OCI-LY1 (cell line): ENCODE data around the gene EFCAB5.
"Not testable (repeated sequence)": the region's sequence is repeated elsewhere in the genome, so short reads cannot be mapped to it uniquely, and the experiment has no call there.

ENCODE experiments used
- H2AFZ ChIP-seq: fragments of 200-600 bp; sonication (generic), shearing (Covaris generic); 2 replicates; pipeline ENCODE4 v1.6.0; 2014; ENCODE audit warnings: antibody characterized with exemption, mild to moderate bottlenecking, low read length
- H3F3A ChIP-seq: fragments of 200-600 bp; sonication (generic), shearing (Covaris generic); 2 replicates; pipeline ENCODE4 v1.6.0; 2014; ENCODE audit warnings: mild to moderate bottlenecking, antibody characterized with exemption, low read length, moderate library complexity; ENCODE audit not compliant: insufficient read depth
- H3K27ac ChIP-seq: fragments of 200-600 bp; sonication (generic); 2 replicates; pipeline ENCODE4 v1.5.1; 2014; ENCODE audit warnings: low read length, mixed run types, mild to moderate bottlenecking, low read depth; ENCODE audit not compliant: poor library complexity, severe bottlenecking
- H3K27me3 ChIP-seq: fragments of 200-600 bp; sonication (generic); 2 replicates; pipeline ENCODE4 v1.6.0; 2014; ENCODE audit warnings: antibody characterized with exemption, mild to moderate bottlenecking, low read length, moderate library complexity; ENCODE audit not compliant: insufficient read depth
- H3K36me3 ChIP-seq: fragments of 200-600 bp; sonication (generic); 2 replicates; pipeline ENCODE4 v1.6.1; 2014; ENCODE audit warnings: mild to moderate bottlenecking, antibody characterized with exemption, low read length, moderate library complexity, mixed read lengths; ENCODE audit not compliant: insufficient read depth
- H3K4me1 ChIP-seq: fragments of 200-600 bp; sonication (generic); 2 replicates; pipeline ENCODE4 v1.5.1; 2014; ENCODE audit warnings: mild to moderate bottlenecking, low read length, moderate library complexity; ENCODE audit not compliant: insufficient read depth, severe bottlenecking
- H3K4me2 ChIP-seq: fragments of 200-600 bp; sonication (generic), shearing (Covaris generic); 2 replicates; pipeline ENCODE4 v1.6.1; 2014; ENCODE audit warnings: low read length
- H3K4me3 ChIP-seq: fragments of 200-600 bp; sonication (generic); 2 replicates; pipeline ENCODE4 v1.5.1; 2014; ENCODE audit warnings: low read length, low read depth, mild to moderate bottlenecking, mixed read lengths; ENCODE audit not compliant: poor library complexity, severe bottlenecking
- H3K79me2 ChIP-seq: fragments of 200-600 bp; shearing (Covaris generic); 2 replicates; pipeline ENCODE4 v1.6.1; 2016; ENCODE audit warnings: mixed run types, low read length, mixed read lengths; ENCODE audit not compliant: insufficient read depth
- H3K9ac ChIP-seq: fragments of 200-600 bp; sonication (generic), shearing (Covaris generic); 2 replicates; pipeline ENCODE4 v1.6.1; 2014; ENCODE audit warnings: mild to moderate bottlenecking, low read length, mixed read lengths
- H3K9me2 ChIP-seq: fragments of 200-600 bp; sonication (generic), shearing (Covaris generic); 2 replicates; pipeline ENCODE4 v1.6.1; 2014; ENCODE audit warnings: low read depth, mild to moderate bottlenecking, low read length, mixed read lengths
- H3K9me3 ChIP-seq: fragments of 200-600 bp; shearing (Covaris generic); 2 replicates; pipeline ENCODE4 v1.6.1; 2014; ENCODE audit warnings: low read length, mixed read lengths
- H4K20me1 ChIP-seq: fragments of 200-600 bp; sonication (generic), shearing (Covaris generic); 2 replicates; pipeline ENCODE4 v1.6.0; 2016; ENCODE audit warnings: mild to moderate bottlenecking, low read length; ENCODE audit not compliant: insufficient read depth
- EZH2 ChIP-seq: fragments of 200-600 bp; sonication (generic), shearing (Covaris generic); IDR thresholded peaks from 2 replicates; pipeline ENCODE4 v1.8.0; 2017; ENCODE audit warnings: borderline replicate concordance, mixed run types, mild to moderate bottlenecking, antibody characterized with exemption, low read length, moderate library complexity, mixed read lengths
- TF ChIP-seq, protein P1 (sequence below): fragments of 200-600 bp; sonication (generic), shearing (Covaris generic); IDR thresholded peaks from 2 replicates; pipeline ENCODE4 v1.5.1; 2017; ENCODE audit warnings: mild to moderate bottlenecking, antibody characterized with exemption, low read length, moderate library complexity, mixed read lengths

The EFCAB5 gene

DNA sequence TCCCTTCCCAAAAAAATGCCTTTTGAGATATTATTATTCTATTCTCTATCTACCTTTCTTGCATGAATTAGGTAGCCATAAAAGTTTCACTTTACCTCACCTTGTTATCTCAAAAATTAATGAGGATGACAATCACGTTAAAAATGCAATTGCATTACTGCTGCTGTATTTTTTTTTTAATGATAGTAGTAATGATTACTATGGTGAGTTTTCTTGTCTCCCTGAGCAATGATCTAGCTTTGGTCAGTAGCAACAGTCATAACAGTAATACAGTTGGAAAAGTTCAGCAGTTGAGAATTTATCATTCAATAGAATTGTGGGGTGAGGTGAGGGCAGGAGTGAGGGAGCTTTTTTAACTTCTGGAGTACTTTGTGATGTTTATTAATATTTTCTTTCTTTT, at the start of gene EFCAB5:
EFCAB5 (plus strand) TSS at position 301 of the 400 bp plus-strand sequence. CDS start 163 bp downstream, outside the sequence.
- no peak for TF ChIP-seq EZH2
- no peak within 1 kb of the TSS for H3K27ac ChIP-seq

DNA sequence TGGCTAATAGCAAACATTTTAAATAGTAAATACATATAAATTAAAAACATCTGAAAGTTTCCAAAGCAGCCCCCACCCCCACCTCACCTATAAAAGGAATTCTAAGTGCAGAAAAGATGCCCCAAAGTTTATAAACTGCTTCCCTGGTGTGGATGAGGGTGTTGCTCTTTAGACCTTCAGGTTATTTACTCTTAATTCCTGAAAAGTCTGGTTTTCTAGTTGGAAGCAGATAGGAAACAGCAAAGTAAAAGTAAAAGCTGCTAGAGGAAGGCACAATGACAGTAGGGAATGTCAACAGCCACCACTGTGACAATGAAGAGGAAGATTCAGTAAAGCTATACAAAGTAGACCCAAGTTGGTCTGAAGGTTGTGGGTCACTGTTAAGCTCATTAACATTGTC, 49.2 kb upstream of the EFCAB5 start:
- H3K79me2 ChIP-seq, result peaks cover 81% of the 10 kb centered on the region
- TF ChIP-seq, protein P1, sequence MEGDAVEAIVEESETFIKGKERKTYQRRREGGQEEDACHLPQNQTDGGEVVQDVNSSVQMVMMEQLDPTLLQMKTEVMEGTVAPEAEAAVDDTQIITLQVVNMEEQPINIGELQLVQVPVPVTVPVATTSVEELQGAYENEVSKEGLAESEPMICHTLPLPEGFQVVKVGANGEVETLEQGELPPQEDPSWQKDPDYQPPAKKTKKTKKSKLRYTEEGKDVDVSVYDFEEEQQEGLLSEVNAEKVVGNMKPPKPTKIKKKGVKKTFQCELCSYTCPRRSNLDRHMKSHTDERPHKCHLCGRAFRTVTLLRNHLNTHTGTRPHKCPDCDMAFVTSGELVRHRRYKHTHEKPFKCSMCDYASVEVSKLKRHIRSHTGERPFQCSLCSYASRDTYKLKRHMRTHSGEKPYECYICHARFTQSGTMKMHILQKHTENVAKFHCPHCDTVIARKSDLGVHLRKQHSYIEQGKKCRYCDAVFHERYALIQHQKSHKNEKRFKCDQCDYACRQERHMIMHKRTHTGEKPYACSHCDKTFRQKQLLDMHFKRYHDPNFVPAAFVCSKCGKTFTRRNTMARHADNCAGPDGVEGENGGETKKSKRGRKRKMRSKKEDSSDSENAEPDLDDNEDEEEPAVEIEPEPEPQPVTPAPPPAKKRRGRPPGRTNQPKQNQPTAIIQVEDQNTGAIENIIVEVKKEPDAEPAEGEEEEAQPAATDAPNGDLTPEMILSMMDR, result no peak
- no peak for TF ChIP-seq EZH2

More for the DNA sequence above, at the start of gene EFCAB5:
- H3K9me2 ChIP-seq, result no peaks in the 10 kb centered on the region
- H2AFZ ChIP-seq, result no peak within 1 kb of the TSS
- no peaks in the 10 kb centered on the region for H3K27me3 ChIP-seq
- H3K36me3 ChIP-seq, result no peaks in the 10 kb centered on the region; the same call in 1 of the 2 replicates
- no peaks in the 10 kb centered on the region for H3F3A ChIP-seq
- no peak within 1 kb of the TSS for H3K4me3 ChIP-seq
- no peaks in the 10 kb centered on the region for H3K9me3 ChIP-seq
- no peak within 1 kb of the TSS for H3K4me2 ChIP-seq
- no peaks in the 10 kb centered on the region for H4K20me1 ChIP-seq
- no peak within 1 kb of the TSS for H3K9ac ChIP-seq
- H3K4me1 ChIP-seq, result no peaks in the 10 kb centered on the region
- no peaks in the 10 kb centered on the region for H3K79me2 ChIP-seq

DNA sequence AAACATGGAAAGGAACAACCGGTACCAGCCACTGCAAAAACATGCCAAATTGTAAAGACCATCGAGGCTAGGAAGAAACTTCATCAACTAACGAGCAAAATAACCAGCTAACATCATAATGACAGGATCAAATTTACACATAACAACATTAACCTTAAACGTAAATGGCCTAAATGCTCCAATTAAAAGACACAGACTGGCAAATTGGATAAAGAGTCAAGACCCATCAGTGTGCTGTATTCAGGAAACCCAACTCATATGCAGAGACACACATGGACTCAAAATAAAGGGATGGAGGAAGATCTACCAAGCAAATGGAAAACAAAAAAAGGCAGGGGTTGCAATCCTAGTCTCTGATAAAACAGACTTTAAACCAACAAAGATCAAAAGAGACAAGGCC, 44.3 kb upstream of the EFCAB5 start:
- H3K4me2 ChIP-seq, H2AFZ ChIP-seq, H3K9ac ChIP-seq, H3K4me3 ChIP-seq, H3K27ac ChIP-seq, H3K9me2 ChIP-seq, H3K27me3 ChIP-seq, H4K20me1 ChIP-seq, H3K9me3 ChIP-seq, H3K4me1 ChIP-seq, H3F3A ChIP-seq: not testable (repeated sequence)
- Histone ChIP-seq H3K36me3 (peaks cover 10% of the 10 kb centered on the region), H3K79me2 (peaks cover 47% of the 10 kb centered on the region)

More for the DNA sequence above, 49.2 kb upstream of the EFCAB5 start:
- Histone ChIP-seq H3K4me2 (no peak overlapping the region), H3K9ac (no peak overlapping the region), H3K27me3 (no peaks in the 10 kb centered on the region), H3K9me3 (0 out of 2 replicates have a peak, but pooled peaks cover 3% of the 10 kb centered on the region), H3K4me1 (no peaks in the 10 kb centered on the region), H3F3A (no peaks in the 10 kb centered on the region), H3K4me3 (no peak overlapping the region), H3K27ac (no peak overlapping the region), H3K36me3 (peaks cover 25% of the 10 kb centered on the region), H3K9me2 (no peaks in the 10 kb centered on the region), H2AFZ (no peak overlapping the region), H4K20me1 (no peaks in the 10 kb centered on the region)

DNA sequence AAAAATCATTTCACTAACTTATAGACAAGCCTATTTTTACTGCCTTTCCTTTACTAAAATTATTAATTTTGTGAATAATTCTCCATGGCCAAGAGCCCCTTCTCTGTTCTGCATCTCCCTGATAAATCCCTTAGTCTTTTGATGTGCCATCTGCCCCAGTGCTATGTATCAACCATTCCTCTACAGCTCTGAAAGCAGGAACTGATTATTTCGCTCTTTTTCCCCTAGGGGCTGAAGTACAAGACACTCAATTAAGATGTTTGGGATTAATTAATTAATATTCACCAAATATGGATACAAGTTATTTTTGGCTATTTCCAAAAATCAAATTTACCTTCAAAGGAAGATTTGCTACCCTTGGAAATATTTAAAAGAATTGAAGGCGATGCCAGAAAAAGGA, 38.0 kb upstream of the EFCAB5 start:
- no peaks in the 10 kb centered on the region for H3K9me2 ChIP-seq
- no peaks in the 10 kb centered on the region for H3F3A ChIP-seq
- no peak overlapping the region for H3K4me3 ChIP-seq
- no peak overlapping the region for H3K9ac ChIP-seq
- TF ChIP-seq, protein P1, result no peak
- no peak for TF ChIP-seq EZH2
- H4K20me1 ChIP-seq, result no peaks in the 10 kb centered on the region
- H2AFZ ChIP-seq, result no peak overlapping the region
- peaks cover 61% of the 10 kb centered on the region for H3K79me2 ChIP-seq
- H3K36me3 ChIP-seq, result peaks cover 15% of the 10 kb centered on the region
- no peaks in the 10 kb centered on the region for H3K27me3 ChIP-seq
- no peak overlapping the region for H3K4me2 ChIP-seq
- H3K27ac ChIP-seq, result no peak overlapping the region
- H3K9me3 ChIP-seq, result peaks cover 19% of the 10 kb centered on the region
- H3K4me1 ChIP-seq, result no peaks in the 10 kb centered on the region
